ENCODE measurements around the gene PHLPP2.

Gene PHLPP2

GRCh38 chr16:71669926-71670536 lies 54.5 kb downstream of the PHLPP2 start:
- no peak for DNase-seq

DNA sequence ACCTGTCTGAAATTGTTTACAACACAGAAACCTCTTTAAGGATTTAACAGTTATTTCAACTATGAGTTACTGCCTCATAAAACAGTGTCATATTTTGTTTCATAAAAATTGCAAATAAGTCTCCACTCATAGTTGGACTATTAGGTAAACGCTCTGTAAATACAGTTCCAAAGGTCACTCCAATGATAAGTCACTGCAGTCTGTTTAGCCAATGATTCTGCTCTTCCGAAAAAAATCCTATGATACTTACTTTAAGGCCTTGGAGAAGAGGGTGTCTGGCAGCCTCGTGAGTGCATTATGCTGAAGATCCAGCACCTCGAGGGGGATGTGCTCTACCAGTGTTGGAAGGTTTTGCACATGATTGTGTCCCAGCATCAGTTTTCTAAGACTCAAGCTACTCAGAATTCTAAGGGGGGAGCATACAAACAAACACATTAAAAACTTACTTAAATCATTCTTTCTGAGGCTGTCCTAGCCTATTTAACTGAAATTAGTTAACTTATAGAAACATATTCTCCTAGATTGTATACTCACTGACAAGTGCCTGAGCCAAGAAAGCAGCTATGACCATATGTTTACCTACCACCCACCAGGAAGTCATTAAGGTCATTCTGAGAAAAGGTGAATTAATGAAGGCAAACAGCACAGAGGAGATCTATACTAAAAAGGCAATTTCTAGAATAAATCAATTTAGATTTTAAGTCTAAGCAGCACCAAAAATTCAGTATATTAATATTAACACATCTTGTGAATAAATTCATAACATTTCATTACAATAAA lies 57.4 kb downstream of the PHLPP2 start:
- DNase-seq, result peak; percentile 22

DNA sequence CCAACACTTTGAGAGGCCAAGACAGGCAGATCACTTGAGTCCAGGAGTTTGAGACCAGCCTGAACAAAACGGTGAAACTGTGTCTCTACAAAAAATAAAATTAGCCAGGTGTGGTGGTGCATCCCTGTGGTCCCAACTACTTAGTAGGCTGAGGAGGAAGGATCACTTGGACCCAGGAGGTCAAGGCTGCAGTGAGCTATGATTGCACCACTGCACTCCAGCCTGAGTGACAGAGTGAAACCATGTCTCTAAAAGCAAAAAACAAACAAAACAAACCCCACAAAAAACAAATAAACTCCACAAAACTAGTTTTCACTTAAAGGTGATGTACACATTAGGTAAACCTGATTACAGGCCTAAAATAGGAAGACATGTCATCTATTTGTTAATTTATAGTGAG lies 58.2 kb downstream of the PHLPP2 start:
- DNase-seq, result no peak

DNA sequence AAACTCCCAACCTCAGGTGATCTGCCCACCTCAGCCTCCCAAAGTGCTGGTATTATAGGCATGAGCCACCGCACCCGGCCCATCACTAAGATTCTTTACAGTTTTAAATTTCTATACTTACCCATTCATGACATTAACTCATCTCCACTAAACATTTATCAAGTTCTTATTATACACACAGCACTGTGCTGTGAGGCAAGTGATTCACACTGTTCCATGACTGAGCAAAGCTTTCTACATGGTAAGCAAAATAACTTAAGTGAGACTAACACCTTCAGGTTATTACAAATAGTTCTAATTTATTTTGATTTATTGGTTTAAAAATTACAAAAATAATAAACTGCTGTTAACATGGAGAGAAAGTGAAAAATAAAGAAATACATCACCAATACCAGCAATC lies 65.0 kb downstream of the PHLPP2 start:
- no peak for DNase-seq

GRCh38 chr16:71658771-71659170 lies 65.7 kb downstream of the PHLPP2 start:
- no peak for DNase-seq

DNA sequence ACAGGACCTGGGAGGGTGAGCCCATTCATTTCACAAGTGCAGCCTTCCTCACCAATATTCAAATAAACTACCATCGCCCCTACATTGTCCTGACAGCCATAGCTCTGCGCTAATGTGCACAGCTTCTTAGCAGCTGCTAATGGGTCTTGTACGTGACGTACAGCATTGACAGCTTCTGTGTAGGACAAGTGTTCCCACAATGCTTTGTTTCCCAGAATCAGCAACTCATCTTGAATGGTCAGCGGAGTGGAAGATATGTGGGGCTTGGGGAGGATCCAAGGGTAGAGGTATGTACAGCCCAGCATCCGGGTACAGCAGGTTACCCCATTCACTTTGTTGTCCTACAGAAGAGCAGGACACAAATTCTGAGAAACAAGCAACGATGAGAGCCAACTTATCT lies 74.8 kb downstream of the PHLPP2 start:
- no peak for DNase-seq

- DNase-seq, result no peak
Observed at GRCh38 chr16:71648921-71649320, 75.6 kb downstream of the PHLPP2 start.

GRCh38 chr16:71648162-71648561 lies 76.3 kb downstream of the PHLPP2 start:
- DNase-seq, result peak; percentile 18

DNA sequence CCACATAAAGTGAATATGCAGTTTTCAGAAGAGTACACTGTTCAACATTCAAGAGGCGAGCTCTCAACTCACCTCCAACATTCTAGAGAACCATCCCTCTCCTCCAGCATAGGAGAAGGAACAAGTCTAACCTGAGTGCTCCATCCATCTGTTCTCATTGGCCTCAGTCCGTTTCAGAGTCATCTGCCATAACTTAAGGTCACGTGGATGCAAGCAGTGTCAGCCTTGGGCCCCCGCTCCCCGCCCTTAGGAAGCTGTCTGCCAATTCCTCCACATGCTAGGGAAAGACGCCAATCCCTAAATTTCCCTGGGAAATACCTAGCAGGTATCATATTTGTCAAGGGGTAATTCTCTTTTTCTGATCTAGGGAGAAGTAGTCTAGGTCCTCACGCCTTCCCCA lies 77.1 kb downstream of the PHLPP2 start:
- no peak for DNase-seq

DNA sequence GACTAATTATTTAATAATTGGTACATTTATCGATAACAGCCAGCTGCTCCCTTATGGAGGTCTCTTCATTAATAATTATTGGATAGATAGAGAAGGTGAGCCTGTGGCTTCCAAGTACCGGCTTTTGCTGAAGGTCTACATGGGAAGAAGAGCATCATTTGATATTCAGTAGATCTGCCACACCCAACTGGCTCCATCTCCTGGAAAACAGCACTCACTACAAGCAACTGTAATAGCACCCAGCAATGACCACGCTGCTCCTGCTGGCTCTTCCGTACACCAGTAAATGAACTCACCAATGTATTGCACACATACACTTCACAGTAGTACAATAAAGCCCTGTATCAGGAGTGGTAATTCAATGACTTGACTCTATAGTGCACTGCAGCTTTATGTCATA lies 79.1 kb downstream of the PHLPP2 start:
- peak; percentile 34 for DNase-seq

- no peak for DNase-seq
Observed at GRCh38 chr16:71637398-71637797, 87.1 kb downstream of the PHLPP2 start.

DNA sequence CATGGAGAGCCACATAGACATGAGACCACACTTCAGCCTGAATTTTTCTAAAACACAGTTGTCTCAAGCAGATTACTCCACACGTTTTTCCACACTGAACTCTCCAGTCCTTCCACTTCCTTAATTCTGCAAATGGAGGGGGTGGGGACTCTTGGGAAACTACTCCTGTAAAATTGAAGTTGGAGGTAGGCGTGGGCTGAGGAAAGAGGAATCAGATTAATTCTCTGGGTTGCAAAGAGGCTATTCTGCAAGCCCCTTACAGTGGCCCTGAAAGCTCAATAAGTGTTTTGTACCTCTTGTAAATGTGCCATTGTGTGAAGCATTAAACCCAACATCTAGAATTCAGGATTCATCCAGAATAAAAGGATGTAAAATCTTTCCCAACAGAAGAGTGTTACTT lies 88.9 kb downstream of the PHLPP2 start:
- no peak for DNase-seq

GRCh38 chr16:71631776-71632175 lies 92.7 kb downstream of the PHLPP2 start:
- DNase-seq, result no peak

- DNase-seq, result no peak
Observed at GRCh38 chr16:71630808-71631207, 93.7 kb downstream of the PHLPP2 start.

GRCh38 chr16:71629278-71630016 lies 95.1 kb downstream of the PHLPP2 start:
- peak; percentile 29 for DNase-seq

DNA sequence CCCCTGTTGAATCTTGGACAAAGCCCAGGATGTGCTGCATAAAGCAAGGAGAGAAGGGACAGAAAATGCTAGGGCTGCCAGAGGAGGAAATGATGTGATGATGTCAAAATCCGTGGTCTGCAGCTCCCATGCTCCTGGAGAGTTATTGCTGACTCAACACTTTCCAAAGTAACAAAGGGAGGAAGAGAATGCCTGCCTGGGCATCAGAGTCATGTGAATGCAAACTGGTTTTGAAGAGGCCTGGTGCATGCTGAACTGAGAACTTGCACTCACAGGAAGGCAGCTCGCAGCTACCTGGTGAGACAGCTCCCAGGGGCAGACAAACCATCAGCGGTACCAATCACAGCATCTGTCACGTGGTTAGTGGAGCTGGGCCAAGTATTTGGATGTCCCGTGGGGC lies 95.7 kb downstream of the PHLPP2 start:
- no peak for DNase-seq

- DNase-seq, result no peak
Observed at GRCh38 chr16:71627731-71628181, 96.7 kb downstream of the PHLPP2 start.

GRCh38 chr16:71626858-71627213 lies 97.7 kb downstream of the PHLPP2 start:
- no peak for DNase-seq

GRCh38 chr16:71626018-71626857 lies 98.3 kb downstream of the PHLPP2 start, which contains the start of gene MARVELD3:
TSS of gene MARVELD3 (plus strand) at chr16:71626184. CDS start at chr16:71626230, 46 bp downstream.
- peak; percentile 49 for DNase-seq

DNA sequence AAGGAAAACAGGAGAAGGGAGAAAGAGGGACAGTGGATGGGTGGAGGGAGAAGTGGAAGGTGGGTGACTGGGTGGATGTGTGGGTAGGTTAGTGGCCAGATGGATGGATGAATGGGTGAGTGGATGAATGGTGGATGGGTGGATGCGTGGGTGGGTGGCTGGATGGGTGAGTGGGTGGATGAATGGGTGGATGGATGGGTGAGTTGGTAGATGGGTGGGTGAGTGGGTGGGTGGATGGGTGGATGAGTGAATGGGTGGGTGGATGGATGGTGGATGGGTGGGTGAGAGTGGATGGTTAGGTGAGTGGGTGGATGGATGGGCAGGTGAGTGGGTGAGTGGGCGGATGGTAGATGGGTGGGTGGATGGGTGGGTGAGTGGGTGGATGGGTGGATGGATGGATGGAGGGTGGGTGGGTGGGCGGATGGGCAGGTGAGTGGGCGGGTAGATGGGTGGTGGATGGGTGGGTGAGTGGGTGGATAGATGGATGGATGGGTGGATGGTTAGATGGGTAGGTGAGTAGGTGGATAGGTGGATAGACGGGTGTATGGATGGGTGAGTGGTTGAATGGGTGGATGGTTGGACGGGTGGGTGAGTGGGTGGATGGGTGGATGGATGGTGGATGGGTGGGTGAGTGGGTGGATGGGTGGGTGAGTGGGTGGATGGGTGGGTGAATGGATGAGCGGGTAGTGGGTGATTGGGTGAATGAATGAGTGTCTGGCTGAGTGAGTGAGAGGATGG lies 99.2 kb downstream of the PHLPP2 start:
- DNase-seq, result no peak

- DNase-seq, result no peak
Observed at GRCh38 chr16:71623597-71623996, 100.9 kb downstream of the PHLPP2 start.

- DNase-seq, result no peak
Observed at GRCh38 chr16:71622088-71622487, 102.4 kb downstream of the PHLPP2 start.
